Subcutaneous abdominal adipose tissue (tissue), 5 donors: ENCODE results near the gene PRRX2.

Source experiments
- H3K27ac ChIP-seq: one replicate; pipeline ENCODE4 v1.7.0; 2013; ENCODE audit warnings: low read depth, mild to moderate bottlenecking, inconsistent platforms, low read length, moderate library complexity
- H3K27me3 ChIP-seq, 5 donors: one replicate each; pipeline ENCODE4 v1.7.0; 2013; ENCODE audit warnings: low read length in 5 of 5, inconsistent platforms in 1 of 5; ENCODE audit not compliant: control insufficient read depth in 5 of 5, insufficient read depth in 4 of 5
- H3K36me3 ChIP-seq, 5 donors: one replicate each; pipeline ENCODE4 v1.7.0; 2013; ENCODE audit warnings: low read length in 5 of 5; ENCODE audit not compliant: control insufficient read depth in 5 of 5, insufficient read depth in 5 of 5
- H3K4me1 ChIP-seq, 5 donors: one replicate each; pipeline ENCODE4 v1.7.0; 2013; ENCODE audit warnings: low read length in 5 of 5, mild to moderate bottlenecking in 3 of 5, moderate library complexity in 1 of 5; ENCODE audit not compliant: control insufficient read depth in 5 of 5, insufficient read depth in 5 of 5
- H3K4me3 ChIP-seq, 5 donors: one replicate each; pipeline ENCODE4 v1.7.0; 2013; ENCODE audit warnings: low read length in 5 of 5, low read depth in 1 of 5
- H3K9ac ChIP-seq, 5 donors: one replicate each; pipeline ENCODE4 v1.7.0; 2013; ENCODE audit warnings: low read length in 5 of 5, mild to moderate bottlenecking in 4 of 5, moderate library complexity in 3 of 5
- H3K9me3 ChIP-seq, 5 donors: one replicate each; pipeline ENCODE4 v1.7.0; 2013; ENCODE audit warnings: low read length in 5 of 5; ENCODE audit not compliant: control insufficient read depth in 5 of 5
- donor health status: healthy.
- donor health status: healthy.
- donor health status: healthy.
- donor health status: healthy.
- donor health status: healthy.

PRRX2 gene

DNA sequence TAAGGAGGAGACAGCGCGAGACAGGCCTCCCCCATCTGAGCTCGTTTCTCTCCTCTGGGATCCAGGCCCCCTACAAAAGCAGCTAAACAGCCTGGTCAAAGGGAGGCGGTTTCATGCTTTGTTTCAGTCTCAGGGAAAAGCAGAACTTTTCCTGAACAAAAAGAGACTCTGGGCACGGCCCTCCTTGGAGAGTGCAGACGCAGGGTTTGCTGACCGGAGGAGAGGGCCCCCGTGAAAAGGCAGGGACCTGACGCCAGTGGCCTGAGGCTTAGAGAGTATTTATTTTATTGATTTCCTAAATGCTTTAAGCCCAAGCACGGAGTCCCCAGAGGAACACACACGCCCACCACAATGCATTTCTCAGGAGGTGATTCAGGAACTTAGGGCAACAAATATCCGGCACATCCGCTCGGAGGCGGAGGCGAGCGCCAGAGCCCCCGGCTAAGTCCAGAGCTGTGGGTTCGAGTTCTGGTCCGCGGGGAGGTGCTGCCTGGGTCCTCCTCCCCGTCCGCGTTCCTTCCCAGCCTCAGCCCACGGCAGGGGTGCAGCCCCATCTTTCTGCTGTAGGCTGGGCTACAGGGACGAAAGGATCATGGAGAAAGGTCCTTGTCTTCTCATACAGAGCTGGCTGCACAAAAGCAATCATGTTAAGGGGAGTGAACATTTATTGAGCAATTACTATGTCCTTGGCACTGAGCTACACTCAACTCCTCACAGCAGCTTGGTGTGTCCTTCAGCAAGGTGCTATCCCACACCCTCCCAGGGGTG, 47.4 kb downstream of the PRRX2 start:
- Histone ChIP-seq H3K4me1 (peaks cover 0 to 22% (median 13%) of the 10 kb centered on the region in 5 donors), H3K9ac (no peak overlapping the region)

DNA sequence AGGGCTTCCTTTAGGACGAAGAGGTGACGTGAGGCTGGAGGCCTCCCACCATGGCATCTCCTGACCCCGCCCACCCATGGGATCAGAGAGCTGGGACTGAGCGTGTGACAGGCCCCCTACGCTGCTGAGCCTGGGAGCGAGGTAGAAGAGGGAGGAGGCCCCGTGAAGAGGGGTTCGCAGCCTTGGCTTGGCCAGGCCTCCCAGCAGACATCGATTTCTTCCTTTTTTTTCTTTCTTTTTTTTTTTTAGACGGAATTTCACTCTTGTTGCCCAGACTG, 47.9 kb downstream of the PRRX2 start:
- Histone ChIP-seq H3K4me3 (no peak overlapping the region), H3K4me1 (peaks cover 0 to 22% (median 13%) of the 10 kb centered on the region in 5 donors), H3K27me3 (peaks cover 5 to 16% (median 12%) of the 10 kb centered on the region in 5 donors), H3K9me3 (no peaks in the 10 kb centered on the region), H3K9ac (no peak overlapping the region), H3K36me3 (no peaks in the 10 kb centered on the region), H3K27ac (no peak overlapping the region)

More for the DNA sequence above, 47.4 kb downstream of the PRRX2 start:
- Histone ChIP-seq H3K27ac (peak overlapping the region; percentile 49), H3K9me3 (no peaks in the 10 kb centered on the region), H3K27me3 (peaks cover 5 to 16% (median 12%) of the 10 kb centered on the region in 5 donors), H3K36me3 (no peaks in the 10 kb centered on the region), H3K4me3 (peak overlapping the region in 1 of 5 donors; percentile 4)

DNA sequence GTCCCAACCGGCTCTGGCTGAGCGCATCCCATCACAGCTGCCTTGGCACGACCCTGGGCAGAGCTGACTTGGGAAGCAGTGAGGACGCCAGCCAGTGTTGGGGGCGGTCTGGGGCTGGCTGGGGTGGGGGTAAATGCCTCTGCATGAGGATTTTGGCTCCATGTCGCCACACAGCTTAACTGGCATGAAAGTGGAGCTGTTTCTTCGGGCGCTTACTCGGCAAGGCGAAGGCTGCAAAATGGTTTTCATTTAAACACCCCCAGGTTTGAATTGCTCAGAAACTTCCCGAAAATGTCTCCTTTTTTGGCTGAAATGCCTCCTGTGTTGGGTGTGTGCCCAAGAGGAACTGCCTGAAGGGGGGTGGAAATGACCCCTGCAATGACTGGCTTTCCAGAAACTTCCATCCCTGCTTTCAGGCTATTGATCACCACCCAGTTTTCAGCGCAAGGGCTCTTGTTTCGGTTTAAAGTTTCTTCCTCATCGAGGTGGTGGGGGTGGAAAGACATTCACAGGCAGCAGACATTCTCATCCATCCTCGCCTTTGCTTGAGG, 49.1 kb downstream of the PRRX2 start:
- Histone ChIP-seq H3K9ac (no peak overlapping the region), H3K27me3 (peaks cover 5 to 18% (median 15%) of the 10 kb centered on the region in 5 donors), H3K4me3 (peak overlapping the region in 2 of 5 donors; percentile 13 to 31), H3K27ac (no peak overlapping the region), H3K4me1 (peaks cover 0 to 22% (median 13%) of the 10 kb centered on the region in 5 donors), H3K9me3 (no peaks in the 10 kb centered on the region), H3K36me3 (no peaks in the 10 kb centered on the region)

DNA sequence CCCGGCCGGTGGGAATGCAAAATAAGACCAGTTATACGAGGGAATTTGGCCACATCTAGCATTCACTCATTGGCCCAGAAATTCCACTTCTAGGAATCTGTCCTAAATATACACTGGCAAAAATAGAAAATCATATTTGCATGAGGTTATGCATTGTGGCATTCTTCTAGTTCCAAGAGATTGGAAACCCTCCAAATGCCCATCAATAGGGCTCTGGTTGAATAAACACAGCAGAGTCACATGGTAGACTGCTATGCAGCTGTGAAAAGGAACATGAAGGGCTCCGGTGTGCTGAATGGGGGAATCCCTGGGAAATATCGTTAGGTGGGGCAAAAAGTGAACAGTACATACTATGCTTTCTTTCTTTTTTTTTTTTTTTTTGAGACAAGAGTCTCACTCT, 50.6 kb downstream of the PRRX2 start:
- H3K4me3 ChIP-seq = no peak overlapping the region
- H3K4me1 ChIP-seq = peaks cover 0 to 22% (median 13%) of the 10 kb centered on the region in 5 donors
- no peaks in the 10 kb centered on the region for H3K9me3 ChIP-seq
- no peaks in the 10 kb centered on the region for H3K36me3 ChIP-seq
- peaks cover 12 to 20% (median 16%) of the 10 kb centered on the region in 5 donors for H3K27me3 ChIP-seq
- H3K27ac ChIP-seq = no peak overlapping the region
- no peak overlapping the region for H3K9ac ChIP-seq

DNA sequence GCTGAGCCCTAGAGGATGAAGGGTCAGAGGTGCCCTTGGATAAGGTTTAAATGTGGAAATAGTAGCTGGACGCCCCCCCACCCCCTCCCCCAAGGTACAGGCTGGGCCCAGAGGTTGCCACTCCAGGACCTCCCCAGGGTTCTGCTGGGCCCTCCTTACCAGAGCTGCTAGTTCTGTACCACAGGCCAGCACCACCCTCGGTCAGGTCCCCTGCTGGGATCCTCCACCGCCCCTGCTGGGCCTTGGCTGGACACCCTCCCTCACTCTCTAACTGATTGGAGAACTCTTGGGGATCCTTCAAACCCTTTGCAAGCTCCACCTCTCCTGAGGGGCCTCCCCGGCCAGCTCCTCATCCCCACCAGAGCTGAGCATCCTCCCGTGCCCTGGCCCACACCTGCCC, 52.5 kb downstream of the PRRX2 start:
- Histone ChIP-seq H3K9ac (no peak overlapping the region), H3K4me1 (peaks cover 0 to 9% (median under 1%) of the 10 kb centered on the region in 5 donors), H3K27ac (no peak overlapping the region), H3K4me3 (no peak overlapping the region), H3K9me3 (no peaks in the 10 kb centered on the region), H3K27me3 (peaks cover 5 to 24% (median 14%) of the 10 kb centered on the region in 5 donors), H3K36me3 (no peaks in the 10 kb centered on the region)

DNA sequence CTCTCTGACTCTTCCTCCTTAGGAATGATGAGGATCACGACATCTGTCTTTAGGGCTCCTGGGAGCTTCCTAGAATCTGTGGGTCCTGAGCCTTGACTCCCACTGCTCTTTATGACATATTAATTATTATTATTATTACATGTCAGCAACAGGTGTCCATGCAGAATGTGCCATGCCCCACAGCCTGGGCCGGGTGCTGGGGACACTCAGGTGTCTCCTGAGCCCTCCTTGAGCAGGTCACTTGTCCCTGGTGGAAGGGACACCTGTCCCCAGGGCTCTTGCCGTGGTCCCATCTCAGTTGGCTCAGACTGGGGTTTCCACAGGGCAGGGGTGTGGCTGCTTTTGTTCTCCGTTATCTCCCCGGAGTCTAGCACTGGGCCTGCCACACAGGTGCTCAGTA, 53.2 kb downstream of the PRRX2 start:
- Histone ChIP-seq H3K4me1 (peaks cover 0 to 5% (median 0%) of the 10 kb centered on the region in 5 donors), H3K27me3 (peaks cover 0 to 20% (median 11%) of the 10 kb centered on the region in 5 donors), H3K9me3 (no peaks in the 10 kb centered on the region), H3K4me3 (no peak overlapping the region), H3K27ac (no peak overlapping the region), H3K36me3 (no peaks in the 10 kb centered on the region), H3K9ac (no peak overlapping the region)

DNA sequence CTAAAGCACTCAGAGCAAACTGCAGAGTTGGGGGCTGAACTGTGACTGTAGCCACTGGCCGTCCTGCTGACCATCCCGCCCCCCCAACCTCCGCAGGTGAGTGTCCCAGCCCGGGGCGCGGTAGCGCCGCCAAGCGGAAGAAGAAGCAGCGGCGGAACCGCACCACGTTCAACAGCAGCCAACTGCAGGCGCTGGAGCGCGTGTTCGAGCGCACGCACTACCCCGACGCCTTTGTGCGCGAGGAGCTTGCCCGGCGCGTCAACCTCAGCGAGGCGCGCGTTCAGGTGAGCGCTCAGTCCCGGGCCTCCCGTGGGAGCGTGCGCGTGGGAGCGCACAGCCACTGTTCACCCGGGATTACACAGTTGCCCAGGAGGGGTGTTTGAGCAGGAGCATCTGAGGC, 53.7 kb downstream of the PRRX2 start:
- Histone ChIP-seq H3K36me3 (no peaks in the 10 kb centered on the region), H3K9ac (no peak overlapping the region), H3K9me3 (no peaks in the 10 kb centered on the region), H3K27ac (no peak overlapping the region), H3K27me3 (peaks cover 0 to 20% (median 11%) of the 10 kb centered on the region in 5 donors), H3K4me3 (no peak overlapping the region), H3K4me1 (peaks cover 0 to 5% (median 0%) of the 10 kb centered on the region in 5 donors)

DNA sequence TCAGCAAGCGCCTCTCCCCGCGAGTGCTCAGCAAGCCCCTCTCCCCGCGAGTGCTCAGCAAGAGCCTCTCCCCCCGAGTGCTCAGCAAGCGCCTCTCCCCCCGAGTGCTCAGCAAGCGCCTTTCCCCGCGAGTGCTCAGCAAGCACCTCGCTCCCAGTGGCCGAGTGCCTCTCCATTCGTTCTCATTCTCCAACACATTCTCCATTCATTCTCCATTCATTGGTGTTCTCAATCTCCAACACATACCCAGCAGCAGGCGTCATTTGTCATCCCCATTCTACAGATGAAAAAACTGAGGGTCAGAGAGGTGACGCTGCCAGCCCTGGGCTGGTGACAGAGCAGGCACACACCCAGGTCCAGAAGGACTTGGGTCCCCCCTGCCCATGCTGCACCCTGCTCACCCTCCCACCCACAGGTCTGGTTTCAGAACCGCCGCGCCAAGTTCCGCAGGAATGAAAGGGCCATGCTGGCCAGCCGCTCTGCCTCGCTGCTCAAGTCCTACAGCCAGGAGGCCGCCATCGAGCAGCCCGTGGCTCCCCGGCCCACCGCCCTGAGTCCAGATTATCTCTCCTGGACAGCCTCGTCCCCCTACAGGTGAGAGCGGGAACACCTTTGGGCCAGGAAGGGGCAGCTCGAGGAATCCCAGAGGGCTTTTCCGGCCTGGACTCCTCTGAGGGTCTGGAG, 54.9 kb downstream of the PRRX2 start:
- H3K4me1 ChIP-seq = peaks cover 0 to under 1% (median 0%) of the 10 kb centered on the region in 5 donors

DNA sequence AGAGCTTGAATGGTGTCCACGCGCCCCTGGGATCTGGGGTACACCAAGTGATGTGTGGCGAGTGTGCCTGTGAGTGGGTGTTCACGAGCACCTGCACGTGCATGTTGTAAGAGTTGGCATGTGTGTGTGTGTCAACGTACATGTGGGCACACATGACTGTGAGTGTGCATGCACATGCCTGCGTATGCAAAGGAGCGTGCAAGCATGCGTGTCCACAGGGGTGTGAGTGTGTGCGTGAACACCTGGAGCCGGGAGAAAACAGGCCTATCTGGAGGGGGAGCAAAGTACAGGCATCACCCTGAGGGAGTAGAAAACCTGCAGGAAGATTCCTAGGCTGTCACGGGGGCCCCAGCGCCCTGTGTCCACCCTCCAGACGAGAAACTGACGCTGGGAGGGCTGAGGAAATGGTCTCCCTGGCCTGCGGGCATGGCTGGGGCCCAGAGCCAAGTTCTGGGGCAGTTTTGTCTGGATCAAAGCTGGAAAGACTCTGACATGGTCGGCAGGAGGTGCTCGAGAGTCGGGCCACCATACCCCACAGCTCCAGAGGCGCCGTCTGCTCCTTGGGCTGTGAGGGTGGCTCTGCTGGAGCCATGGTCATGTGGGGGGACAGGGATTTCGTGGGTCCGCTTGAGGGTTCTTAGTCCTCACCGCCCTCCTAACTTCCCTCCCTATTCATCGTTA, 55.6 kb downstream of the PRRX2 start:
- no peak overlapping the region for H3K27ac ChIP-seq
- no peak overlapping the region for H3K9ac ChIP-seq
- no peaks in the 10 kb centered on the region for H3K9me3 ChIP-seq
- peaks cover 0 to 7% (median 1%) of the 10 kb centered on the region in 5 donors for H3K4me1 ChIP-seq
- H3K36me3 ChIP-seq = no peaks in the 10 kb centered on the region
- no peak overlapping the region for H3K4me3 ChIP-seq
- peaks cover 0 to 19% (median 15%) of the 10 kb centered on the region in 5 donors for H3K27me3 ChIP-seq

More for the DNA sequence above, 54.9 kb downstream of the PRRX2 start:
- Histone ChIP-seq H3K9ac (no peak overlapping the region), H3K4me3 (no peak overlapping the region), H3K27ac (no peak overlapping the region), H3K27me3 (peaks cover 0 to 19% (median 15%) of the 10 kb centered on the region in 5 donors), H3K9me3 (no peaks in the 10 kb centered on the region), H3K36me3 (no peaks in the 10 kb centered on the region)
